Stomach smooth muscle (tissue), 2 donors: ENCODE results near the gene AKAP3.
A peak's percentile ranks its signal among the peaks of the same experiment; 100 is the strongest.

Experiments
- H3K27ac ChIP-seq: one replicate; pipeline ENCODE4 v1.7.0; 2013; ENCODE audit warnings: mild to moderate bottlenecking, low read length, inconsistent platforms
- H3K27me3 ChIP-seq, 2 donors: one replicate each; pipeline ENCODE4 v1.7.0; 2013; ENCODE audit warnings: low read length in 2 of 2; ENCODE audit not compliant: insufficient read depth in 2 of 2, control insufficient read depth in 1 of 2
- H3K36me3 ChIP-seq, 2 donors: one replicate each; pipeline ENCODE4 v1.7.0; 2013; ENCODE audit warnings: low read length in 2 of 2; ENCODE audit not compliant: control insufficient read depth in 2 of 2, insufficient read depth in 2 of 2
- H3K4me1 ChIP-seq: one replicate; pipeline ENCODE4 v1.7.0; 2013; ENCODE audit warnings: low read length; ENCODE audit not compliant: control insufficient read depth, insufficient read depth
- H3K4me3 ChIP-seq, 2 donors: one replicate each; pipeline ENCODE4 v1.7.0; 2013; ENCODE audit warnings: low read length in 2 of 2
- H3K9ac ChIP-seq, 2 donors: one replicate each; pipeline ENCODE4 v1.7.0; 2013; ENCODE audit warnings: low read length in 2 of 2, mild to moderate bottlenecking in 1 of 2
- H3K9me3 ChIP-seq, 2 donors: one replicate each; pipeline ENCODE4 v1.7.0; 2013; ENCODE audit warnings: low read length in 2 of 2; ENCODE audit not compliant: control insufficient read depth in 2 of 2
- donor health status: healthy.
- donor health status: Pancreatic carcinoma.

Gene AKAP3

DNA sequence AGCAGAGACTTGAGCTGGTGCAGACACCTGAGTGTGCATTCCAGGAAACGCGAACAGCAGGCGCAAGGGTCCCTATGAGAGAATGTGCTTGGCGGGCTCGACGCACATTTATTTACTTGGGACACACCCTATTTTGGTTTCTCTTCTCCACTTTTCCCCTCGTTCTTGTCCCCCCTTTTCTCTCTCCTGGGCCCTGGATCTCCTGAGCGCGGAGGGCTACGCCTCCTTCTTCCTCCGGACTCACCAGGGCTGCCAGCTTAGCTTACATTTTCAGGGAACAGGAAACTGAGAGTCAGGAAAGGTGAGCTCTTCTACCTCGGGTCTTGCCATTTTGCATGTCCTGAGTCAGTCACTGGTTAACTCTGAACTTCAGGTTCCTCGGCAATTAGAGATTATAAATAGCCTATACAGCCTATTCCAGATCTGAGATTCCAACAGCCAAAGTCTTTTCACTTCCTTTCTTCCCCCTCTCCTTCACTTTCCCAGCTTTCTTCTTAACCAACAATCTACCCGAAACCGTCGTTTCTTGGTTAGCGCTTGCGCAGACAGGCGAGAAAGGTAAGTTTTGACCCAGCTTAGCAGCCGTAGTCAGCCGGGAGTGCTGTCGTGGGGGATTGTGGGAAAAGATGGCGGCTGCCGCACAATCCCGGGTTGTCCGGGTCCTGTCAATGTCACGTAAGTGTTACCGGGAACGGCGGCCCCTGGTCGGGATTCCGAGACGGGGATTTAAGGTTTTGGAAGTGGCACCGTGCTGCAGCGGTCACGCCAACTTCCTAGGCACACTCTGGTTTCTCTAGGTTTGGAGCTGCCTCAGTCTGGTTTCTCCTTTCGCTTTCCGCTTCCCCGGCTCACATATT, at the start of gene AKAP3, which contains the start of gene NDUFA9:
Gene AKAP3 (minus strand): TSS at position 551 of the 857 bp plus-strand sequence. CDS start 10,855 bp downstream, outside the sequence.
Gene NDUFA9 (plus strand): TSS at position 614 of the 857 bp plus-strand sequence. CDS start 13 bp downstream, at position 627.
- Histone ChIP-seq H3K27ac (peak within 1 kb of the TSS; percentile 87), H3K9ac (peak within 1 kb of the TSS; percentile 96), H3K9me3 (no peaks in the 10 kb centered on the region), H3K4me3 (peak within 1 kb of the TSS; percentile 96 to 99), H3K27me3 (no peaks in the 10 kb centered on the region), H3K36me3 (peaks cover 0 to 3% of the 10 kb centered on the region in 2 donors), H3K4me1 (peaks cover 13% of the 10 kb centered on the region)

DNA sequence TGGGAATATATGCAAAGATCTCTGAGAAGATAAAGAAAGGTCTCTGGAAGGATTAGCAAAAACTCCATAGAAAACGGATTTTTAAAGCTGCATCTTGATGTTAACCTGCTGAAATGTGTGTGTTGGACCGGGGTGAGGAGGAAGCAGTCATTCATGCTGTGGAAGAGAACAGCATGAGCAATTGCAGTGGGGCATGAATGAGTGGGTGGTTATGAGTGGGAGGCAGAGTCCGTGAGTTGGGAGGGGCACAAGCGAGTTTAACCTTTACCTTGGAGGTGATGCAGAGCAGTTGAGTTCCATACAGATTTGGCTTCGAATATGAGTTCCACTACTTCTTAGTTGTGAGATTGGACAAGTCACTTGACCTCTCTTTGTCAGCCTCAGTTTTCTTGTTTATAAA, 41.9 kb upstream of the AKAP3 start:
- no peaks in the 10 kb centered on the region for H3K9me3 ChIP-seq
- peaks cover 18 to 27% of the 10 kb centered on the region in 2 donors for H3K36me3 ChIP-seq
- H3K27me3 ChIP-seq, result no peaks in the 10 kb centered on the region
- H3K9ac ChIP-seq, result no peak overlapping the region
- no peaks in the 10 kb centered on the region for H3K4me1 ChIP-seq
- H3K27ac ChIP-seq, result no peak overlapping the region
- H3K4me3 ChIP-seq, result no peak overlapping the region

DNA sequence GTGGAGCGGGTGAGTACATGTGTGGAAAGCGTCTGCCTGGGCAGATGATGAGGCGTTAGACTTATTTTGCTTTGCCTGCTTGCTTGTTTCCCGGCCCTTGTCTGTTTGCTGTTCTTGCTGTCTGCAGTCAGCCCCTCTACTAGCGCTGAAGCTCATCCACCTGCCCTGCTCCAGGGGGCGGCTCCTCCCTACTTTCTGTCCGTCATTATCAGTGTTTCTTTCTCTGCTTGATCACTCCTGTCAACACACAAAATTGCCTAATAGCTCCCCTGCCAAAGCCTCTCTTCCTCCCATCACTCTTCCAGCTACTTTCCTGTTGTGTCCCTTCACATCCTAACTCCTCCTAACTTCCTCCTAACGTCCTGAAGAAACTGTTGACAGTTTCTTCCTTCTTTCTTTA, 36.5 kb upstream of the AKAP3 start:
- Histone ChIP-seq H3K27me3 (no peaks in the 10 kb centered on the region), H3K4me3 (no peak overlapping the region), H3K27ac (no peak overlapping the region), H3K9ac (no peak overlapping the region), H3K4me1 (no peaks in the 10 kb centered on the region), H3K36me3 (peaks cover 48 to 55% of the 10 kb centered on the region in 2 donors), H3K9me3 (no peaks in the 10 kb centered on the region)

DNA sequence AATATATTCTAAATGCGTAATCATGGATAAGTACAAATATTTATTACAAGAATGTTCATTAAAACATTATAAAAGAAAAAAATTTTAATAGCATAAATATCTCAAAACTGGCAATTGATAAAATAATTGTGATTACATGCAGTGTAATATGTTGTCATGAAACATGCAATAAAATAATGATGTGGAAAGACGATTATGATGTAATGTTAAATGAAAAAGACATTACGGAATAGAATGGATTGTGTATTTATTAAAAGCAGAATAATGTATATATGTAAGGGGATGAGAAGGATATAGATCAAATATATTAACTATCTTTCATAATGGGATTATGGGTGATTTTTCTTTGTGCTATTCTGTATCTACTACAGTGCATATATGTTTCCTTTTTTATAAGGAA, 32.9 kb upstream of the AKAP3 start:
- Histone ChIP-seq H3K9ac (no peak overlapping the region), H3K4me1 (no peaks in the 10 kb centered on the region), H3K9me3 (no peaks in the 10 kb centered on the region), H3K36me3 (peaks cover 29 to 38% of the 10 kb centered on the region in 2 donors), H3K27ac (no peak overlapping the region), H3K4me3 (no peak overlapping the region), H3K27me3 (no peaks in the 10 kb centered on the region)

DNA sequence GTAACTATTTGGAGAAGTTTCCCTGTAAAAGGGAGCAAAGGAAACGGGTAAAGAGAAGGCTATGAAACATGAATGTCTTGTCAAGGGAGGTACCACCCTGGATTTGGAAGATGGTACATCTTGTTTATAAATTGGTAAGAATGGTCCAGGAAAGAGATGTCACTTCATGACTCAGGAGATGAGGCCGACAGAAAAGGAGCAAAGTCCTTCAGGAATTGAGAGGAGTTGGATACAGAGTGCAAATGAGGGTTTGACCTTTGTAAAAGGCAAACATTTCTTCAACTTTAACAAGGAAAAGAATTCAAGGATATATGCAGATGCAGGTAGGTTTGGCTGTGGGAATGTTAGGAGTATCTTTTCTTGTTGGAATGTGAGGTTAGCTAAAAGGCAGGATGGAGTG, 30.9 kb upstream of the AKAP3 start:
- Histone ChIP-seq H3K9ac (no peak overlapping the region), H3K36me3 (peaks cover 23 to 24% of the 10 kb centered on the region in 2 donors)

DNA sequence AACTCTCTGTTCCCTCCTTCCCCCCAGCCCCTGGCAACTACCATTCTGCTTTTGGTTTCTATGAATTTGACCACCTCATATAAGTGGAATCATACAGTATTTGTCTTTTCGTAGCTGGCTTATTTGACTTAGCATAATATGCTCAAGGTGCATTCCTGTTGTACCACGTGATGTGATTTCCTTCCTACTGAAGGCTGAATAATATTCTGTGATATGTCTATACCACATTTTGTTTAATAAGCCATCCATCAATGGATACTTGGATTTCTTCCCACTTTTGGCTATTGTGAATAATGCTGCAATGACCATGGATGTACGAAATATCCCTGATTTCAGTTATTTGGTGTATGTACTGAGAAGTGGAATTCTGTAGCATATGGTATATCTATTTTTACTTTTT, 16.4 kb upstream of the AKAP3 start:
- Histone ChIP-seq H3K27me3 (no peaks in the 10 kb centered on the region), H3K4me3 (no peak overlapping the region), H3K9me3 (no peaks in the 10 kb centered on the region), H3K27ac (no peak overlapping the region), H3K36me3 (peaks cover 57 to 75% of the 10 kb centered on the region in 2 donors), H3K9ac (no peak overlapping the region), H3K4me1 (no peaks in the 10 kb centered on the region)

More for the DNA sequence above, 30.9 kb upstream of the AKAP3 start:
- Histone ChIP-seq H3K4me1 (no peaks in the 10 kb centered on the region), H3K9me3 (no peaks in the 10 kb centered on the region), H3K27me3 (no peaks in the 10 kb centered on the region), H3K4me3 (no peak overlapping the region), H3K27ac (no peak overlapping the region)

DNA sequence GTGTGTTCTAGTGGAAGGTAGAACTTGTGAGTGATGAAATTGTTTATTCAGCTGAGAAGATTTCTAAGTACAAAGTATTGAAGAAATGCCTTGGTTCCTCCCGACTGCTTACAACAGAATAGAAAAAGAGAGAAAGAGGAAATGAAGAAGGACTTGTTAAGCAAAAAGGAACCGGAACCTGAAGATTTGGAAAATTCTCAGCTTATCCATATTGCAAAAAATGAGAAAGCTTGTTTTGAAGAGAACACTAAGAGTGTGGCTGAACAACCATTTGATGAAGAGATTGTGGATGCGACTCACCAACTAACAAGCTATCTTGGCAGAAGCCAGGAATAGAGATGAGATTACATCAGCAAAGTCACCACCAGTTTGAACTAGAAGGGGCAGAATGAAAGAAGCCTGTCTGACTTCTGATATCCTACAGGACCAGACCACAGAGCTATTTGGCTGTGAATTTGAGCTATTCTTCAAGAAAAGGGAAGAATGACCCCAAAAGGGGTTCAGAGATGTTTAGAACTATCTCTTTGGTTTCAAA, 15.2 kb upstream of the AKAP3 start:
- Histone ChIP-seq H3K27me3 (no peaks in the 10 kb centered on the region), H3K27ac (no peak overlapping the region), H3K9ac (no peak overlapping the region), H3K36me3 (peaks cover 62 to 75% of the 10 kb centered on the region in 2 donors), H3K4me1 (no peaks in the 10 kb centered on the region), H3K9me3 (no peaks in the 10 kb centered on the region), H3K4me3 (no peak overlapping the region)

DNA sequence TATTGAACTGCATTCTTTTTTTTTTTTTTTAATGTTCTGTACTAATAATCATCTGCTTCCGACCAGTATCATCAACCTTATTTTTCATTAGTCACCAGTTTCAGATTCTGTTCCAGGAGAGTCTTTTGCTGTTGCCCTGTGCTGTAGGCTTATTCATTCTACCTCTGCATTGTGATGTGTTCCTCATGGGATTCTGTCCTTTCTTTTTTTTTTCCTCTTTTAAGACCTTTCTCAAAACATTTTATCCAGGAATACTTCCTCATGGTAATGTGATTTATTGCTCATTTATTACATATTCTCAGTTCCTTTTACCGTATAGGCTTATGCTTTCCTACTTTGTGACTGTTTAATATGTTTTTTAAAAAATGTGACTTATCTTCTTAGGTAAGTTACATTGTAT, 4.8 kb upstream of the AKAP3 start:
- Histone ChIP-seq H3K27ac (no peak overlapping the region), H3K9me3 (no peaks in the 10 kb centered on the region), H3K4me1 (peaks cover 13% of the 10 kb centered on the region), H3K4me3 (no peak overlapping the region), H3K36me3 (peaks cover 31 to 34% of the 10 kb centered on the region in 2 donors), H3K9ac (no peak overlapping the region), H3K27me3 (no peaks in the 10 kb centered on the region)

DNA sequence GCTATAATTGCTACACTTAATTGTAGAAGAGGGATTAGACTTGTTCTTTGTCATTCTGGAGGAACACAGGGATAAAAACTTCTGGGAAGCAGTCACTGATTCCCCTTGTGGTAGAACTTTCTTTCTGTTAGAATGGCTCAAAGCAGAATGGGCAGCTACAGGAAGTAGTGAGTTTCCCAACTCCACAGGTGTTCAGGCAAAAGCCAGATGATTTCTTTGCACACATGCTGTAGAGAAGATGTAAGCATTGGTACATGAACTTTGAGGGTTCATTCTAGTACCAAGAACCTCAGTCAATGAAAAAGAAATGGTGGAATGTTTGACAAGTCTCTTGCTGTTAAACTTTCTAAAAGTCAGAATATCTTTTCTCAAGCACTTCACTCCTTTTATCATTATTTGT, 4.4 kb upstream of the AKAP3 start:
- Histone ChIP-seq H3K9ac (no peak overlapping the region), H3K27me3 (no peaks in the 10 kb centered on the region), H3K4me3 (no peak overlapping the region), H3K36me3 (peaks cover 30 to 34% of the 10 kb centered on the region in 2 donors), H3K4me1 (peaks cover 13% of the 10 kb centered on the region), H3K27ac (no peak overlapping the region), H3K9me3 (no peaks in the 10 kb centered on the region)

DNA sequence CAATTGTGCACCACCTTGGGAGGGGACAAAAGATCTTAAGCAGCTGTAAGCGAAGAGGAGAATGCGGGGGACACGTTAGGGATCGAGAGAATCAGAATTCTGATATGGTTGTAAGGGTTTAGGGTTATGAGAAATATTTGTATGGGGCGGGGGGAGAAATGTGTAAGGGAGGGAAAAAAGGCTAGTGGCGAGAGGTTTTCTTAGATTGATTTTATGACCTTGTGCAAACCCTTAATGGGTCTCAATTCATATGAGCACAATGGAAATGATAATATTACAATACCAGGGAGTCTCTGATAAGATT, 459 bp upstream of the AKAP3 start:
- Histone ChIP-seq H3K9me3 (no peaks in the 10 kb centered on the region), H3K4me1 (peaks cover 13% of the 10 kb centered on the region), H3K27me3 (no peaks in the 10 kb centered on the region), H3K4me3 (peak overlapping the region; percentile 96 to 99), H3K27ac (peak overlapping the region; percentile 87), H3K36me3 (peaks cover 2 to 3% of the 10 kb centered on the region in 2 donors), H3K9ac (peak overlapping the region; percentile 96)

DNA sequence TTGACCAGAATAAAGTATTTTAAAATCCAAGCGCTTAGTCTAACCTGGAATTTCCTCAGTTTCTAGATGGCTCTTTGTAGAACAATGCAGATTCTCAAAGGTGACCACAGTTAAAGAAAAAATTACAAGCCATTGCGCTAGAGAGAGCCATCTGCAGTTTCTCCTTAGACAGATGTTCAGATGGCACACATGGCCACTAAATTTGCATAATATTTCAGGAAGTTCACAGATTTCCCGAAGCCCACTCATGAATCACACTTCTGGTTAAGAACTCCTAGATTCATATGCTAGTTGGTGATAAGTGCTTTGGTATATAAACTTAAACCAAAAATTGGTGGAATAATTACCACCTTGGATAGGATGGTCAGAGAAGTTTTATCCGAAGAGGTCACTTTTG, 749 bp downstream of the AKAP3 start:
- Histone ChIP-seq H3K4me3 (peak overlapping the region; percentile 96 to 99), H3K36me3 (peaks cover 0 to 3% of the 10 kb centered on the region in 2 donors), H3K27ac (peak overlapping the region; percentile 87), H3K9me3 (no peaks in the 10 kb centered on the region), H3K9ac (peak overlapping the region; percentile 96), H3K27me3 (no peaks in the 10 kb centered on the region), H3K4me1 (peaks cover 13% of the 10 kb centered on the region)
